Upper lobe of right lung (tissue), 1 donor: ENCODE results near the gene ALKBH2. TPM values are rescaled to one million over a fixed set of nuclear protein-coding genes. Genes with fewer than 3 reads are reported as not detected.

ENCODE experiments used
- ATAC-seq: fragments of 200-7000 bp; cut with Tn5 transposase; one replicate; pipeline ENCODE4 v1.9.1; 2020; ENCODE audit warnings: mild to moderate bottlenecking, moderate library complexity
- DNase-seq: peaks from one replicate; pipeline ENCODE4 v3.0.0-alpha.2; 2020
- H3K27ac ChIP-seq: fragments of 200-600 bp; one replicate; pipeline ENCODE4 v1.8.0; 2022
- H3K27me3 ChIP-seq: fragments of 200-600 bp; one replicate; pipeline ENCODE4 v1.8.0; 2022; ENCODE audit warnings: mild to moderate bottlenecking
- H3K36me3 ChIP-seq: fragments of 200-600 bp; one replicate; pipeline ENCODE4 v1.8.0; 2022
- H3K4me1 ChIP-seq: fragments of 200-600 bp; one replicate; pipeline ENCODE4 v1.8.0; 2022
- H3K4me3 ChIP-seq: fragments of 200-600 bp; one replicate; pipeline ENCODE4 v1.8.0; 2022; ENCODE audit warnings: mild to moderate bottlenecking
- H3K9me3 ChIP-seq: fragments of 200-600 bp; one replicate; pipeline ENCODE4 v1.8.0; 2022
- CTCF ChIP-seq: fragments of 200-600 bp; IDR thresholded peaks from one replicate; pipeline ENCODE4 v1.8.0; 2022; ENCODE audit warnings: antibody characterized with exemption
- intact Hi-C: fragments of 100-400 bp; cut with DNase I; formaldehyde crosslinking; loops from one replicate; pipeline ENCODE4 v1.11.0; 2022
- total RNA-seq: library from RNA; stranded (reverse); fragmentation: NEBNext Ultra II Directional; extraction: Animal tissue kit (Norgen Biotek cat#: 25700); gene quantifications from one replicate; pipeline ENCODE4 v1.2.1, GENCODE V29; 2021
- donor health status: DM: no; HTN: yes; CAD: no; lungs with severe emphysema.

Gene ALKBH2
- total RNA-seq, 1 donor from 2014 or later = 10.1 TPM

- no peaks in the 10 kb centered on the region for H3K27me3 ChIP-seq
- H3K4me3 ChIP-seq = no peak overlapping the region
- no peak for TF ChIP-seq CTCF
- no peaks in the 10 kb centered on the region for H3K36me3 ChIP-seq
- no peaks in the 10 kb centered on the region for H3K9me3 ChIP-seq
- peak overlapping the region; percentile 75 for H3K27ac ChIP-seq
- intact Hi-C loops = no loop called here
- ATAC-seq (no peak), DNase-seq (no peak)
- peaks cover 57% of the 10 kb centered on the region for H3K4me1 ChIP-seq
Measured at GRCh38 chr12:109116611-109116949, 23.3 kb upstream of the ALKBH2 start.

- no peak for TF ChIP-seq CTCF
- Histone ChIP-seq H3K27me3 (no peaks in the 10 kb centered on the region), H3K27ac (peak within 1 kb of the TSS; percentile 75), H3K9me3 (no peaks in the 10 kb centered on the region), H3K4me1 (peaks cover 57% of the 10 kb centered on the region), H3K36me3 (no peaks in the 10 kb centered on the region), H3K4me3 (no peak within 1 kb of the TSS)
- ATAC-seq = peak; percentile 79
- intact Hi-C loops = no loop called here
- peak; percentile 83 for DNase-seq
Measured at GRCh38 chr12:109115758-109116610, 22.7 kb upstream of the ALKBH2 start, which contains the start of gene ACACB. ACACB (plus strand) TSS chr12:109116587; CDS start chr12:109139406, 22,819 bp downstream.

GRCh38 chr12:109115404-109115757, 22.1 kb upstream of the ALKBH2 start:
- Histone ChIP-seq H3K9me3 (no peaks in the 10 kb centered on the region), H3K4me3 (no peak overlapping the region), H3K36me3 (no peaks in the 10 kb centered on the region), H3K27me3 (no peaks in the 10 kb centered on the region), H3K4me1 (peaks cover 61% of the 10 kb centered on the region), H3K27ac (peak overlapping the region; percentile 75)
- TF ChIP-seq CTCF = no peak
- intact Hi-C loops = no loop called here
- ATAC-seq (peak; percentile 1), DNase-seq (no peak)

- peaks cover 63% of the 10 kb centered on the region for H3K4me1 ChIP-seq
- peak overlapping the region; percentile 75 for H3K27ac ChIP-seq
- H3K4me3 ChIP-seq = no peak overlapping the region
- H3K27me3 ChIP-seq = no peaks in the 10 kb centered on the region
- TF ChIP-seq CTCF = no peak
- no peaks in the 10 kb centered on the region for H3K9me3 ChIP-seq
- no peaks in the 10 kb centered on the region for H3K36me3 ChIP-seq
- intact Hi-C loops = no loop called here
- DNase-seq (no peak), ATAC-seq (no peak)
Measured at GRCh38 chr12:109114644-109115043, 21.4 kb upstream of the ALKBH2 start.

GRCh38 chr12:109113661-109114321, 20.5 kb upstream of the ALKBH2 start:
- Histone ChIP-seq H3K4me3 (no peak overlapping the region), H3K36me3 (no peaks in the 10 kb centered on the region), H3K27me3 (no peaks in the 10 kb centered on the region), H3K4me1 (peaks cover 63% of the 10 kb centered on the region), H3K27ac (peak overlapping the region; percentile 75), H3K9me3 (no peaks in the 10 kb centered on the region)
- intact Hi-C loops = no loop called here
- DNase-seq (no peak), ATAC-seq (no peak)
- no peak for TF ChIP-seq CTCF
